H9 (cell line): Measurements from ENCODE around the gene SUFU. TPM values are rescaled to one million over a fixed set of nuclear protein-coding genes. Genes with fewer than 3 reads are reported as not detected.
A peak's percentile ranks its signal among the peaks of the same experiment; 100 is the strongest.

Experiments
- DNase-seq: peaks from one replicate; pipeline ENCODE4 v3.0.0-alpha.2; 2017
- H2AFZ ChIP-seq: one replicate; pipeline ENCODE4 v1.6.1; 2013; ENCODE audit warnings: mild to moderate bottlenecking, low read length, control low read depth, moderate library complexity
- H2AK5ac ChIP-seq: 2 replicates; pipeline ENCODE4 v1.6.1; 2013; ENCODE audit warnings: low read length, control low read depth, mixed read lengths; ENCODE audit not compliant: insufficient read length
- H2BK120ac ChIP-seq: one replicate; pipeline ENCODE4 v1.6.1; 2013; ENCODE audit warnings: low read depth, mild to moderate bottlenecking, low read length, control low read depth, inconsistent platforms; ENCODE audit not compliant: poor library complexity, severe bottlenecking
- H2BK12ac ChIP-seq: 2 replicates; pipeline ENCODE4 v1.6.1; 2013; ENCODE audit warnings: low read length, control low read depth, mixed read lengths, low read depth; ENCODE audit not compliant: insufficient read length
- H2BK15ac ChIP-seq: 2 replicates; pipeline ENCODE4 v1.6.1; 2013; ENCODE audit warnings: low read depth, low read length, control low read depth
- H2BK20ac ChIP-seq: one replicate; pipeline ENCODE4 v1.6.1; 2013; ENCODE audit warnings: low read depth, mild to moderate bottlenecking, low read length, control low read depth, inconsistent platforms; ENCODE audit not compliant: poor library complexity, severe bottlenecking
- H2BK5ac ChIP-seq: 2 replicates; pipeline ENCODE4 v1.6.1; 2013; ENCODE audit warnings: low read length, control low read depth, mixed read lengths; ENCODE audit not compliant: insufficient read length
- H3K14ac ChIP-seq: 2 replicates; pipeline ENCODE4 v1.6.1; 2013; ENCODE audit warnings: low read length, control low read depth; ENCODE audit not compliant: insufficient read depth
- H3K18ac ChIP-seq: 2 replicates; pipeline ENCODE4 v1.6.1; 2013; ENCODE audit warnings: low read depth, mild to moderate bottlenecking, mixed read lengths, low read length, control low read depth; ENCODE audit not compliant: insufficient read length
- H3K23ac ChIP-seq: 2 replicates; pipeline ENCODE4 v1.6.1; 2013; ENCODE audit warnings: low read length, control low read depth, mixed read lengths, low read depth; ENCODE audit not compliant: insufficient read length
- H3K23me2 ChIP-seq: 2 replicates; pipeline ENCODE4 v1.6.1; 2013; ENCODE audit warnings: low read depth, mild to moderate bottlenecking, mixed read lengths, low read length, control low read depth; ENCODE audit not compliant: insufficient read length, poor library complexity, severe bottlenecking
- H3K27ac ChIP-seq: 2 replicates; pipeline ENCODE4 v1.5.1; 2013; ENCODE audit warnings: low read length, control low read depth, mixed read lengths, low read depth; ENCODE audit not compliant: insufficient read length
- H3K27me3 ChIP-seq: 2 replicates; pipeline ENCODE4 v1.6.1; 2013; ENCODE audit warnings: low read length, control low read depth, inconsistent platforms; ENCODE audit not compliant: insufficient read depth
- H3K4ac ChIP-seq: 2 replicates; pipeline ENCODE4 v1.6.1; 2013; ENCODE audit warnings: low read depth, mild to moderate bottlenecking, control low read depth, inconsistent platforms, low read length, moderate library complexity
- H3K4me1 ChIP-seq: 2 replicates; pipeline ENCODE4 v1.6.1; 2013; ENCODE audit warnings: low read length, control low read depth, inconsistent platforms; ENCODE audit not compliant: insufficient read depth
- H3K4me2 ChIP-seq: 2 replicates; pipeline ENCODE4 v1.6.1; 2013; ENCODE audit warnings: low read length, control low read depth, mixed read lengths; ENCODE audit not compliant: insufficient read length, insufficient read depth
- H3K56ac ChIP-seq: 2 replicates; pipeline ENCODE4 v1.6.1; 2013; ENCODE audit warnings: low read depth, mild to moderate bottlenecking, mixed read lengths, low read length, control low read depth; ENCODE audit not compliant: insufficient read length
- H3K79me1 ChIP-seq: 2 replicates; pipeline ENCODE4 v1.6.1; 2013; ENCODE audit warnings: low read depth, mild to moderate bottlenecking, moderate library complexity, low read length, control low read depth, inconsistent platforms; ENCODE audit not compliant: insufficient read depth, poor library complexity, severe bottlenecking
- H3K79me2 ChIP-seq: 2 replicates; pipeline ENCODE4 v1.6.1; 2013; ENCODE audit warnings: low read length, control low read depth, inconsistent platforms; ENCODE audit not compliant: insufficient read depth
- H3K9ac ChIP-seq: 2 replicates; pipeline ENCODE4 v1.6.1; 2013; ENCODE audit warnings: low read length, control low read depth, mixed read lengths; ENCODE audit not compliant: insufficient read length; ENCODE audit errors: extremely low read depth
- H3K9me3 ChIP-seq: one replicate; pipeline ENCODE4 v1.6.1; 2013; ENCODE audit warnings: low read depth, low read length, inconsistent platforms; ENCODE audit not compliant: control insufficient read depth
- H3T11ph ChIP-seq: one replicate; pipeline ENCODE4 v1.6.1; 2013; ENCODE audit warnings: mild to moderate bottlenecking, low read length, control low read depth, inconsistent platforms
- H4K20me1 ChIP-seq: one replicate; pipeline ENCODE4 v1.6.1; 2013; ENCODE audit not compliant: control insufficient read depth, insufficient read length, insufficient read depth
- H4K5ac ChIP-seq: 2 replicates; pipeline ENCODE4 v1.6.1; 2013; ENCODE audit warnings: low read depth, mild to moderate bottlenecking, mixed read lengths, low read length, control low read depth; ENCODE audit not compliant: insufficient read length
- H4K8ac ChIP-seq: replicated peaks from 2 replicates; pipeline ENCODE4 v1.6.1; 2013; ENCODE audit warnings: low read length, control low read depth, mixed read lengths, low read depth; ENCODE audit not compliant: insufficient read length
- H4K91ac ChIP-seq: 2 replicates; pipeline ENCODE4 v1.6.1; 2013; ENCODE audit warnings: low read depth, mild to moderate bottlenecking, moderate library complexity, mixed read lengths, low read length, control low read depth; ENCODE audit not compliant: insufficient read length
- H3K27ac Mint-ChIP-seq, 3 experiments: 2 replicates in 2 of 3; 3 replicates in 1 of 3; pipeline ENCODE4 v1.8.0; 2020 to 2021; ENCODE audit warnings: mixed read lengths in 3 of 3, mild to moderate bottlenecking in 1 of 3, moderate library complexity in 1 of 3
- H3K27me3 Mint-ChIP-seq: 2 replicates; pipeline ENCODE4 v1.8.0; 2021; ENCODE audit warnings: low read depth, mild to moderate bottlenecking, moderate library complexity, mixed read lengths
- H3K36me3 Mint-ChIP-seq, 3 experiments: 2 replicates in 2 of 3; 3 replicates in 1 of 3; pipeline ENCODE4 v1.8.0; 2020 to 2021; ENCODE audit warnings: low read depth in 3 of 3, mixed read lengths in 3 of 3; ENCODE audit not compliant: insufficient read depth in 1 of 3
- H3K4me1 Mint-ChIP-seq, 2 experiments: 2 replicates each; pipeline ENCODE4 v1.8.0; 2020; ENCODE audit warnings: mixed read lengths in 2 of 2
- H3K4me3 Mint-ChIP-seq, 2 experiments: 2 replicates in 1 of 2; 3 replicates in 1 of 2; pipeline ENCODE4 v1.8.0; 2020 to 2021; ENCODE audit warnings: mild to moderate bottlenecking in 2 of 2, mixed read lengths in 2 of 2, moderate library complexity in 1 of 2
- H3K9me3 Mint-ChIP-seq, 2 experiments: 2 replicates in 1 of 2; 3 replicates in 1 of 2; pipeline ENCODE4 v1.8.0; 2020; ENCODE audit warnings: mild to moderate bottlenecking in 2 of 2, mixed read lengths in 2 of 2, moderate library complexity in 1 of 2
- WGBS: extraction: QIAGEN DNeasy Blood & Tissue Kit; methylation state at CpG from one replicate; pipeline ENCODE4 v1.1.7; 2013; ENCODE audit warnings: missing lambda C conversion rate, low lambda C conversion rate, mixed read lengths; ENCODE audit not compliant: insufficient read length; ENCODE audit errors: extremely low coverage; 5-methylcytosine and 5-hydroxymethylcytosine counted together
- total RNA-seq: library from RNA; stranded (reverse); gene quantifications from 2 replicates; pipeline ENCODE4 v1.2.1, GENCODE V29; 2021
- TF ChIP-seq, protein P1 (sequence below): fragments of 200-600 bp; sonication (generic); conservative IDR thresholded peaks from 3 replicates; pipeline ENCODE4 v1.8.0; 2021; ENCODE audit warnings: antibody characterized with exemption, mild to moderate bottlenecking

Gene SUFU
- total RNA-seq, 1 experiment from 2014 or later, result 9.5 TPM

DNA sequence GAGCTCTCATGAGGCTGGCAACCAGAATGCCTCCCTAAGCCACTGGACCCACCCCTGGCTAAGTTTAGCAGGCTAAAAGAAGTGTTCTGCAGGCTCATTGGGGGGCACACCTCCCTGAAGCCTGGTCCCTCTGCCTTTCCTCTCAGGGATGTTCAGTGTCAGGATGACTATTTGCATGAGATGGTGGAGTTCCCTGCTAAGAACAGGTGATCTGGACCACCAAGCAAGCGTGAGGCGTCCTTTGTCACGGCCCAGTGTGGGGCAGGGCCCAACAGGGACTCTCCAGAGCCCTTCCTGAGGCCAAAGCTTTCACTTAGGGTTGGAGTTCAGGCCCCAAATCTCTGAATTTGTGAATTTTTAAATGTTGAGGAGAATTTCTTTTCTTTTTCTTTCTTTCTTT is 12.0 kb downstream of the SUFU start:
- Histone ChIP-seq H4K20me1 (no peaks in the 10 kb centered on the region), H3K4ac (no peak overlapping the region), H3K56ac (no peak overlapping the region), H2BK15ac (no peak overlapping the region), H3K18ac (no peak overlapping the region), H3K23ac (no peak overlapping the region), H3K23me2 (no peaks in the 10 kb centered on the region), H3K79me1 (no peaks in the 10 kb centered on the region), H3T11ph (no peak overlapping the region), H2BK20ac (no peak overlapping the region), H3K9me3 (no peaks in the 10 kb centered on the region), H2BK120ac (no peak overlapping the region), H3K4me1 (no peaks in the 10 kb centered on the region), H3K27me3 (no peaks in the 10 kb centered on the region), H4K5ac (no peak overlapping the region), H2BK5ac (no peak overlapping the region), H4K91ac (no peak overlapping the region), H3K4me2 (no peak overlapping the region), H3K79me2 (no peaks in the 10 kb centered on the region), H2BK12ac (no peak overlapping the region), H2AFZ (no peak overlapping the region), H3K14ac (no peak overlapping the region; the same call in 1 of the 2 replicates), H3K9ac (no peak overlapping the region), H4K8ac (no peak overlapping the region), H2AK5ac (no peak overlapping the region), H3K27ac (no peak overlapping the region)
- peaks cover 0 to 8% of the 10 kb centered on the region in 2 experiments; a peak in 2 of 4 replicates for H3K4me1 Mint-ChIP-seq
- H3K27me3 Mint-ChIP-seq, result no peaks in the 10 kb centered on the region
- no CpG with 5 or more reads among the region's 3 CpGs for WGBS
- no peak overlapping the region for H3K27ac Mint-ChIP-seq
- peak overlapping the region in 1 of 2 experiments; percentile 58; a peak in 1 of 5 replicates for H3K4me3 Mint-ChIP-seq
- TF ChIP-seq, protein P1, sequence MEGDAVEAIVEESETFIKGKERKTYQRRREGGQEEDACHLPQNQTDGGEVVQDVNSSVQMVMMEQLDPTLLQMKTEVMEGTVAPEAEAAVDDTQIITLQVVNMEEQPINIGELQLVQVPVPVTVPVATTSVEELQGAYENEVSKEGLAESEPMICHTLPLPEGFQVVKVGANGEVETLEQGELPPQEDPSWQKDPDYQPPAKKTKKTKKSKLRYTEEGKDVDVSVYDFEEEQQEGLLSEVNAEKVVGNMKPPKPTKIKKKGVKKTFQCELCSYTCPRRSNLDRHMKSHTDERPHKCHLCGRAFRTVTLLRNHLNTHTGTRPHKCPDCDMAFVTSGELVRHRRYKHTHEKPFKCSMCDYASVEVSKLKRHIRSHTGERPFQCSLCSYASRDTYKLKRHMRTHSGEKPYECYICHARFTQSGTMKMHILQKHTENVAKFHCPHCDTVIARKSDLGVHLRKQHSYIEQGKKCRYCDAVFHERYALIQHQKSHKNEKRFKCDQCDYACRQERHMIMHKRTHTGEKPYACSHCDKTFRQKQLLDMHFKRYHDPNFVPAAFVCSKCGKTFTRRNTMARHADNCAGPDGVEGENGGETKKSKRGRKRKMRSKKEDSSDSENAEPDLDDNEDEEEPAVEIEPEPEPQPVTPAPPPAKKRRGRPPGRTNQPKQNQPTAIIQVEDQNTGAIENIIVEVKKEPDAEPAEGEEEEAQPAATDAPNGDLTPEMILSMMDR, result no peak
- DNase-seq, result no peak
- peaks cover 4 to 28% (median 9%) of the 10 kb centered on the region in 3 experiments; a peak in 5 of 7 replicates for H3K36me3 Mint-ChIP-seq
- no peaks in the 10 kb centered on the region for H3K9me3 Mint-ChIP-seq
